Muscle layer of colon (tissue), 2 donors: ENCODE data around the gene SLC25A33.

Experiments
- H3K27ac ChIP-seq: one replicate; pipeline ENCODE4 v1.7.0; 2013; ENCODE audit warnings: low read depth, mild to moderate bottlenecking, low read length, moderate library complexity
- H3K27me3 ChIP-seq, 2 donors: one replicate each; pipeline ENCODE4 v1.7.0; 2013; ENCODE audit warnings: low read length in 2 of 2, mild to moderate bottlenecking in 2 of 2; ENCODE audit not compliant: insufficient read depth in 2 of 2, control insufficient read depth in 1 of 2
- H3K36me3 ChIP-seq: one replicate; pipeline ENCODE4 v1.7.0; 2013; ENCODE audit warnings: mild to moderate bottlenecking, low read length; ENCODE audit not compliant: insufficient read depth
- H3K4me1 ChIP-seq: one replicate; pipeline ENCODE4 v1.7.0; 2013; ENCODE audit warnings: mild to moderate bottlenecking, low read length; ENCODE audit not compliant: insufficient read depth
- H3K4me3 ChIP-seq, 2 donors: one replicate each; pipeline ENCODE4 v1.7.0; 2013; ENCODE audit warnings: low read length in 2 of 2, low read depth in 1 of 2, mild to moderate bottlenecking in 1 of 2, moderate library complexity in 1 of 2
- H3K9ac ChIP-seq: one replicate; pipeline ENCODE4 v1.7.0; 2013; ENCODE audit warnings: low read length
- H3K9me3 ChIP-seq: one replicate; pipeline ENCODE4 v1.7.0; 2013; ENCODE audit warnings: mild to moderate bottlenecking, low read length
- donor health status: abdominal sarcoma.
- donor health status: Adenocarcinoma of cecum.

SLC25A33 gene

GRCh38 chr1:9590945-9591668 is 51.8 kb downstream of the SLC25A33 start:
- Histone ChIP-seq H3K4me3 (no peak overlapping the region), H3K9ac (no peak overlapping the region), H3K27ac (no peak overlapping the region), H3K36me3 (no peaks in the 10 kb centered on the region), H3K27me3 (no peaks in the 10 kb centered on the region), H3K9me3 (no peaks in the 10 kb centered on the region), H3K4me1 (peaks cover 34% of the 10 kb centered on the region)

GRCh38 chr1:9591669-9592509 is 52.6 kb downstream of the SLC25A33 start:
- H3K4me1 ChIP-seq = peaks cover 34% of the 10 kb centered on the region
- no peak overlapping the region for H3K4me3 ChIP-seq
- no peak overlapping the region for H3K27ac ChIP-seq
- no peaks in the 10 kb centered on the region for H3K9me3 ChIP-seq
- no peaks in the 10 kb centered on the region for H3K27me3 ChIP-seq
- no peak overlapping the region for H3K9ac ChIP-seq
- no peaks in the 10 kb centered on the region for H3K36me3 ChIP-seq

DNA sequence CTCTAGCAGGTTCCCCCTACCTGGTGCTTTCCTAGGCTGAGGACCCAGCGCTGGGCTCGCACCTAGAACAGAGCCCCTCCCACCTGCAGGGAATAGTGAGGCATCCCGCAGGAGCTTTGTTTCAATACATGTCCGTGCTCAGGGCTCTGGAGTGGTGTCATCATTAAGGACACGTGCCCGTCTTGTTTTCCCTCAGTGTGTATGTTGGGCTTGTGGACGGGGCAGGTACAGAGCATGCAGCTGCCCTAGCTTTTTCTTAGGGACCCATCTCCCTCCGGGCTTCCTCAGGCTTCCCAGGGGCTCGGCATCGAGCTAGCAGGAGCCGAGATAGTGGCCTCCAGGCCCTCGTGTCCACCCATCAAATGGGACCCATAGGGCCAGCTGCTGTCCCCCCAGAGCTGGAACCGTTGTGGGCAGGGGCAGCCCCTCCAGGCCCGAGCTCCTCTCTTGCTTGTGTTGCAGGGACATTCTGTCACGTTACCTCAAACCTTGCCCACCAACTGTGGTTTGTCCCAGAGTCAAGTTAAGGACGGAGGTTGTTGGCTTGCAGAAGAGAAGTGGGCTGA is 53.3 kb downstream of the SLC25A33 start:
- no peaks in the 10 kb centered on the region for H3K36me3 ChIP-seq
- no peak overlapping the region for H3K9ac ChIP-seq
- H3K4me1 ChIP-seq = peaks cover 34% of the 10 kb centered on the region
- H3K9me3 ChIP-seq = no peaks in the 10 kb centered on the region
- H3K27ac ChIP-seq = no peak overlapping the region
- H3K27me3 ChIP-seq = no peaks in the 10 kb centered on the region
- H3K4me3 ChIP-seq = no peak overlapping the region

DNA sequence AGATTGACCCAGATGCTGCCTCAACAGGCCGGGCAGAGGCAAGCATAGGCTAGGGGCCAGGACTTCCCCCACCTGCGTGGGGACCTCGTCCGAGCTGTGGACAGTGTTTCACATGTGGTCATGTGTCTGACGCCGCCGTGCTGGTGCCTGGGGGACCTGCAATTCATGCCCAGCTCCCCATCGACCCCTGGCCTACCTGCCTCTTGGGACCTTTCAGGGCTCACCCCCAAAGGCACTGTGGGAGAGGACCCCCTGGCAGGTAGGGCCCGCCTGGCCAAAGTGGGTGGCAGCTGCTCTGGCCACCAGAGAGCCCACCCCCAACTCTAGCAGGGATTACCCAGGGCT is 53.9 kb downstream of the SLC25A33 start:
- H3K4me3 ChIP-seq = no peak overlapping the region
- H3K36me3 ChIP-seq = peaks cover under 1% of the 10 kb centered on the region
- peaks cover 31% of the 10 kb centered on the region for H3K4me1 ChIP-seq
- H3K9me3 ChIP-seq = no peaks in the 10 kb centered on the region
- H3K27ac ChIP-seq = no peak overlapping the region
- no peak overlapping the region for H3K9ac ChIP-seq
- H3K27me3 ChIP-seq = no peaks in the 10 kb centered on the region

GRCh38 chr1:9593492-9594465 is 54.5 kb downstream of the SLC25A33 start:
- Histone ChIP-seq H3K4me1 (peaks cover 30% of the 10 kb centered on the region), H3K27ac (no peak overlapping the region), H3K27me3 (no peaks in the 10 kb centered on the region), H3K9me3 (no peaks in the 10 kb centered on the region), H3K9ac (no peak overlapping the region), H3K4me3 (no peak overlapping the region), H3K36me3 (peaks cover 4% of the 10 kb centered on the region)

DNA sequence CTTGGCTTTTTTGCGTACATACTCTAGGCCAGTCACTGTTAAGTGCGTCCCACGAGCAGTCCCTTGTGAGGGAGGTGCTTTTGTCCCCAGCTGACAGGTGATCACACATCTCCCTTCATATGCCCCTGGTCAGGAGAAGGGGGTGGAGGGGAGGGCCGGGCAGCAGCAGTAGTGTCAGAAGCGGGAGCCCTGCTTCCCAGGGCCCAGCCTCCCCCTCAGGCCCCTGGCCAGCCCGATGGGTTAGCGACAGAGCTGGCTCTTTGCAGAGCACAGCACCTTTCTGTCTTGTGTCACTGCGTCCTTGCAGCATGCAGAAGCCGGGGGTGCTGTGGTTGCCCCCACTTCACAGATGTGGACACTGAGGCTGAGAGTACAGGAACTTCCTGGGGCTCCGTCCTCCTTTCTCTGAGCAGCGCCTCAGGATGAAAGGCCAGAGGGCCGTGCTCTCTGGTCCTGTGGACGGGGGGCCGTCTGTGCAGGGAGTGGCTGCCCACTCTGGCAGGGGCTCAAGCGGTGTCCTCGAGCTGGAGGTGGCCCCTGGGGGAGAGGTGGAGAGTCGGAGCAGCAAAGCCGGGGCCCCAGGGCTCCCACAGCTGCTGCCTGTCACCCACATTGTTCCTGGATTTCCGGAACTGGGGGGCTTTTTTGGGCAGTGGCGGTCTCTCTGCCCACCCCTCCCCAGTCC is 55.3 kb downstream of the SLC25A33 start:
- H3K27me3 ChIP-seq = no peaks in the 10 kb centered on the region
- no peak overlapping the region for H3K9ac ChIP-seq
- H3K9me3 ChIP-seq = no peaks in the 10 kb centered on the region
- H3K27ac ChIP-seq = no peak overlapping the region
- no peak overlapping the region for H3K4me3 ChIP-seq
- peaks cover 4% of the 10 kb centered on the region for H3K36me3 ChIP-seq
- H3K4me1 ChIP-seq = peaks cover 27% of the 10 kb centered on the region

DNA sequence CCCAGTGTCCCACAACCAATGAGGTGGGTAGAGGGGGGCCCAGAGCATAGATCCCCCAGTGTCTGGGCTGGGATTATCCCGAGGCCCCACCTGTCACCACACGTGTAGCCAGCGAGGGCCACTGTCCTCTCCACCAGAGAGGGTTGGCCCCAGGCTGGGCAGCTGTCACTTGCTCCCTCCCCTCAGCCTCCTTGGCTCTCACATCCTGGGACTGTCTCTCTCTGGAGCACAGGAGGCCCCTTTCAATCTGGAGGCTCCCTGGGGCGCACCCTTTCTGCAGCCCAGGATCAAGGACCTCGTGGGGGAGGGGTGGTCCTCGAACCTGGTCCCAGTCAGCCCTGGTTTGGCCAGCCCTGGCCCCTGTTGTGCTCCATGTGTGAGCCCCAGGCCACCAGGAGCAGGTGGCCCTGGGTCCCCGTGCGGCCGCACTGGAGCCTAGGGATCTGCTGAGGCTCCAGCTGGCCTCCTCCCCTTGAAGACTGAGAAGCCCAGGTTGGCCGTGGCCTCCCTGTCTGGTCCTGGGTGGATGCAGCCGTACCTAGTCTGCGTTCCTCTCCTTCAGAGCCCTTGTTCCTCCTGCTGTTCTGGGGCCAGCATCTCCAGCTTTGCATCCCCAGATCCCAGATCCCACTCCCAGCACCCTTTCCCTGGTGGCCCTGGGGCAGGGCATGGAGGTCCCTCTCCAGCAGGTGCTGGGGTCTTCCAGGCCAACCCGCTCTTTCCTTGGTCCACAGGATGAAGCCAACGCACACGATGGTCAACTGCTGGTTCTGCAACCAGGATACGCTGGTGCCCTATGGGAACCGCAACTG is 56.1 kb downstream of the SLC25A33 start:
- Histone ChIP-seq H3K27ac (no peak overlapping the region), H3K4me1 (peaks cover 20% of the 10 kb centered on the region), H3K9ac (no peak overlapping the region)

DNA sequence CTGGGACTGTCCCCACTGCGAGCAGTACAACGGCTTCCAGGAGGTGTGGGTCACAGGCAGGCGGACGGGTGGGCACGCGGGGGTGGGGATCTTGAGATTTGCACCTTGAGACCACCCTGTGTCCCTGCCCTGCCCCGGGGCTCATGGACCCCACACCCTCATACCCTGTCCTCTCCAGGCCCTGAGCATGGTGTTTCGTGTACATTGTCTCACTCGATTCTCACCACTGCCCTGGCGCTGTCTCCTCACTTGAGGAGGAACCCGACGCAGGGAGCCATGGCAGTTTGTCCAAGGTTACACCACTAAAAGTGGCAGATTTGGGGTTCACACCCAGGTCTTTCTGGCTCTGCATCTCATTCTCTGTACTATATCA is 56.7 kb downstream of the SLC25A33 start:
- Histone ChIP-seq H3K9ac (no peak overlapping the region), H3K9me3 (no peaks in the 10 kb centered on the region), H3K27me3 (no peaks in the 10 kb centered on the region), H3K36me3 (peaks cover 12% of the 10 kb centered on the region), H3K4me1 (peaks cover 14% of the 10 kb centered on the region), H3K4me3 (no peak overlapping the region), H3K27ac (no peak overlapping the region)

More for the DNA sequence above, 56.1 kb downstream of the SLC25A33 start:
- Histone ChIP-seq H3K4me3 (no peak overlapping the region), H3K36me3 (peaks cover 9% of the 10 kb centered on the region), H3K9me3 (no peaks in the 10 kb centered on the region), H3K27me3 (no peaks in the 10 kb centered on the region)

DNA sequence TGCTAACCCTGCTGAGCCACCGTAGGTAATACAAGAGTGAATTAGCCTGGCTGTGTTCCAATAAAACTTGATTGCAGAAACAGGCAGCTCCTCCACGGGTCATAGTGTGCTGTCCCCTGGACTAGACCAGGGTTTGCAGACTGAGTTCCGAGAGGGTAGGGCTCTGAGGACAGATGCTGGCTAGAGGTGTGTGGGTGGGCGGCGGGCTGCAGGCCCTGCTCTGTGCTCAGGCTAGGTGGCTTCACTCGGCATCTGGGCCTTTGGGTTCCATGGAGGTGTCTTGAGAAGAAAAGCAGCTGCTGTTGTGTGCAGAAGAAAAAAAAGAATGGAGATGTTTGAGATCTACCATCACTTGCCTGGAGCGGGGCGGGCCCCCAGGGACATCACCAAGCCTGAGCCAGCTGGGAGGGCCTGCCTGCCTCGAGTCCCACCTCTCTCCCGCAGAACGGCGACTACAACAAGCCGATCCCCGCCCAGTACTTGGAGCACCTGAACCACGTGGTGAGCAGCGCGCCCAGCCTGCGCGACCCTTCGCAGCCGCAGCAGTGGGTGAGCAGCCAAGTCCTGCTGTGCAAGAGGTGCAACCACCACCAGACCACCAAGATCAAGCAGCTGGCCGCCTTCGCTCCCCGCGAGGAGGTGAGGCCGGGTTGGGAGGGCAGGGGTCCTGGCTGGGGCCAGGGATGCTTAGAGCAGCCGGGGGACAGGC is 57.3 kb downstream of the SLC25A33 start:
- Histone ChIP-seq H3K27ac (no peak overlapping the region), H3K9ac (no peak overlapping the region), H3K36me3 (peaks cover 18% of the 10 kb centered on the region), H3K9me3 (no peaks in the 10 kb centered on the region), H3K4me3 (no peak overlapping the region), H3K27me3 (no peaks in the 10 kb centered on the region), H3K4me1 (peaks cover 14% of the 10 kb centered on the region)
